ENCODE results near the gene ELMO3.

ELMO3 gene

DNA sequence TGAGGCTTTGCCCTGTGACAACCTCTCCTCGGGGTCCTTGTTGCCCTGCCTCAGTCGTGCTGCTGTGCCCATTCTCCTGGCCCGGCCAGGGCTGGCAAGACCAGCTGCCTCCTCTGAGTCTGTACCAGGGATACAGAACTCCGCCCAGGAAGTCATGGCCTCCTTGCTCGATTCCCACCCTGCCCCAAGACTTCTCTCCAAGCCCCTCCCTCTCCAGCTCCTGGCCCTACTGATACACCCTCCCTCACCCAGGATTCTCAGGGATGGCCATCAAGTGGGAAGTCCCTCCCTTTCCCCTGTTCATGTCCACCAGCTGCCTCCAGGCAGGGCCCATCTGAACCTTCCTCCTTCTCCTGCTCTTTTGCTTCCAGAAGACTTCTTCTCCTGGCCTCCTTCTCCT lies 16.8 kb downstream of the ELMO3 start:
- DNase-seq (ENCODE audit: low read depth, low spot score), result no peak

DNA sequence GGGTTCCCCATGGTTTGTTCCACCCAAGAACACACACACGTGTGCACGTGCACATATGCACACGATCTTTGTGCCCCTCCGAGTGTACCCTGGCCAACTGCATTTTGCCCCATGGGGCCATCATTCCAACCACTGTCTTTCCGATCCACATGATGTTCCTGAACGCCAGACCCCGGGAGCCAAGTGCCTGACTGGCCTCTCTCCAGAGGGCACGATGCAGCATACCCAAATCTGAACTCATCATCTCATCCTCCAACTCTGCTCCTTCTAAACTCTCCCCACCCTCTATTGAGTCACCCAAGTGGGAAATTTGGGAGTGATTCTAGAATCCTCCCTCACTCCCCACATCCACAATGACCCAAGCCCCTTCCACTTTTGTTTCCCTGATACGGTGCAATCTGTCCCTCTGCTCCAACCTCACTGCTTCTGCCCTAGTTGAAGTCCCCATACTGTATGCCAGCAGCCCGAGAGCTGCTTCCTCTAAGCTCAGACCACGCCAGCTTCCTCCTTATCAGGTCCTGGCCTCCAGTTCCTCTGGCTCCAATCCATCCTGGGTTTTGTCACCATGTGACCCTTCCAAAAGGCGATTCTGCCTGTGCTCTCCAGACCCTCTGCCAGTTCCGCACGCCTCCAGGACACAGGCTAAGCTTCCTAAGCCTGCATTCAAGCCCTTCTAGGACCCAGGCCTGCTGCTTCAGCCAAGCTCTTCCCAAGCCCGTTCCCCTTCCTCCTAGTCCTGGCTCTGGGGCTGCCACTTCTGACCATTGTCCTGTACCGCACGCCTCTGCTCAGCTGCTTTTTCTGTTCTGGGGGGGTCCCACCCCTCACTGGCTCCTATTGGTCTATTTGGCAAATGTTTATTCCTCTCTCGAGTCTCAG lies 17.9 kb downstream of the ELMO3 start:
- no peak for DNase-seq (ENCODE audit: low read depth, low spot score)

DNA sequence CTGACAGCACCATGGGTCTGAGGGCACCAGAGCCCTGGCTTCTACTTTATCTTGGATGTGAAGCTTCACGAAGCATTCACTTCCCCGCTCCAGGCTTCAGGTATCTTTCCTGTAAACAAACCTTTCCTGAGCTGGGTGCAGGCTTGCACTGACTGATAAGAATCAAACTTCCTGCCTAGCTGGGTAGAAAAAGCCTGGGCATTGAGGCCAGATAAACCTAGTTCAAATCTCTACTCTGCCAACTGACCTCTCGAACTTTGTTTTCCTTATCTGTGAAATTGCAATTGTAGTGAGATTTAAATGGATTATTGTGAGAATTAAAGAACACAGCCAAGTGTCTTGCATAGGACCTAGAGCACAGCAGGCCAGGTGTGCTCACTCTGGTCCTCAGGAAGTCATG lies 25.1 kb downstream of the ELMO3 start:
- no peak for DNase-seq (ENCODE audit: low read depth, low spot score)

DNA sequence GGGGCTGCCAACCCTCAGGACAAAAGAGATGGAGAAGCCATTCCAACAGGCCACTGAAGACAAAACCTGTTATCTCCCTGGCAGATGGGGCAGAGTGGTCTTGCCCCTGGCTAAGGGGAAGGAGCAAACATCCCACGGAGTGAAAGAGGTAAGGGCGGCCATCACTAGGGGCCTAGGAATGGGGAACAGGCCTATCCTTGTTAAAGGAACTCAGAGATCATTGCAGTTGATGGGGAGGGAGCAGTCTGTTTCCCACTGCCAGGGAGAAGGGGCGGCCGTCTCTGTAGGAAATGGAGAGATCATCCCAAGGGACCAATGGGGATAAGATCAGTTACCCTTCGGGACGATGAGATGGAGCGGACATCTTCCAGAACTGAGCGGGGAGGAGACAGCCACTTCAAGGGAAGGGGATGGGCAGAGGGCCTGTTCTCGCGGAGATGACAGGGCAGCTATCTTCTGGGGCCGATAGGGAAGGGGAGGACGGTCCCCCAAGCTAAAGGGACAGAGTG lies 27.4 kb downstream of the ELMO3 start:
- no peak for DNase-seq (ENCODE audit: low read depth, low spot score)

DNA sequence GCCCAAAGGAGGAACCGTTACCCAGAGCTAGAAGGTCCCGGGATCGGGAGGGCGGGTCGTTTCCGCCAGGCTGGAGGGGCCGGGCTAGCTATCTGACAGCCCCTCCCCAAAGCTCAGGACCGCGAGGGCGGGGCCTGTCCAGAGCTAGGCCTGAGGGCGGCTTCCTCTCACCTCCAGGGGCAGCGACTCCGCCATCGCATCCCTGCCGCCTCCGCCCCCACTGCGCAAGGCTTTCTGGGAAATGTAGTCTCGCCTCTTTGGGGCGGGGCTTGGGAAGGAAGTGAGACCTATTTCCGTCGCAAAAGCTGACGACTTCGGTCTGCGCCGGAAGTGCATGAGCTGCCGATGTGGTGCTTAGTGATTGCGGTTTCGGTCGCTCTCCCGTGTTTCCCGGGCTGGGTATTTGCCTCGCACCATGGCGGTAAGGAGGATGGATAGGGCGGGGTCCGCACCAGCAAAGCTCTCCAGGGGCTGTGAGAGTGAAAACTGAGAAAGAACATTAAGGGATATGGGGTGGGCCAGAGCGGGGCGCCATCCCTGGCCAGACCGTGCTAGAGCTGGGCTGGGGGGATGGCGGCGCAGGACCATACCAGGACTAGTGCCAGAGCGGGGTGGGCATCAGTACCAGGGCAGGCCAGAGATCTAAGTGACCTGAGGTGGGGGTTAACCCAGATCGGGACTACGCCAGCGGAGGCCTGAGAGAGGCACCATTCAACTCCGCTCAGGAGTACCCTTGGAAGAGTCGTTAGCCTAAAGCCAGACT lies 28.1 kb downstream of the ELMO3 start, which contains the start of gene TMEM208:
Gene TMEM208, plus strand, starts transcription at position 327 of the 763 bp plus-strand sequence. Its CDS starts 89 bp downstream, at position 416.
- peak; percentile 100 for DNase-seq (ENCODE audit: low read depth, low spot score)

DNA sequence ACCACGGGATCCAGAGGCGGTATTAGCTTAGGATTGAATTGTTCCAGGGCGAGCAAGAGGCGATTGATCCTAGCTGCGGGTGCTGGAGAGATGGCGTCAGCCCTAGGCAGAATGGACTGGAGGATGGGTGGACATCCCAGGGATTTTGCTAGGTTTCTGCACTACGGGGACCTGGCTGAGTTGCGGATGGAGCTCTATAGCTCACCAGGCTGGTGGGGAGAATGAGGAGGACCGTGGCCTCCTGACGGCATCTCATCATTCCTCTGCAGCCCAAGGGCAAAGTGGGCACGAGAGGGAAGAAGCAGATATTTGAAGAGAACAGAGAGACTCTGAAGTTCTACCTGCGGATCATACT lies 28.6 kb downstream of the ELMO3 start:
- DNase-seq (ENCODE audit: low read depth, low spot score), result no peak

DNA sequence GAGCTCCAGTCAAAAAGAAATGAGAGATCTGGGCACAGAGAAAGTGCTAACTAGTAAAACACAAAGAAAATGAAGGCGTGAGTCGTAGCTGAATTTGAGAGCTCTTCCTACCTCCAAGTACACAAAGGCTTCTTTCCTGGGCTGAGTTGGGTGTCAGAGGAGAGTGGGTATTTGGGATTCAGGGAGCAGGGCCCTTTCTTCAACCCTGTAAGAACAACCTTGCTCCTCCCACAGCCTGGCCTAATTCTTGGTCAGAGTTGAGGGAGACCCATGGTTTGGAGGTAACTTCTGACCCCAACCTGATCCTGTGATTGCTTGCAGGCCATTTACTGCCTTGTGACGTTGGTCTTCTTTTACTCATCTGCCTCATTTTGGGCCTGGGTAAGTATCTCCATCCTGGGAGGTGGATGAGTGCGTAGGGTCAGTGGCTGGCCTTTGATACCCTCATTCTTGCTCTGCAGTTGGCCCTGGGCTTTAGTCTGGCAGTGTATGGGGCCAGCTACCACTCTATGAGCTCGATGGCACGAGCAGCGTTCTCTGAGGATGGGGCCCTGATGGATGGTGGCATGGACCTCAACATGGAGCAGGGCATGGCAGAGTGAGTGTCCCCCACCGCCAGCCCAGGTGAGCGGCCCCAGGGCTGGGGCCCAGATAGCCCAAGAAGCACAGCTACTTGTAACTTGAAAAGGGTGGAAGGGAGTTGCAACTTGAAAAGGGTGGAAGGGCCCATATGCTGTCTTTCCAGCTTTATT lies 29.3 kb downstream of the ELMO3 start:
- no peak for DNase-seq (ENCODE audit: low read depth, low spot score)

DNA sequence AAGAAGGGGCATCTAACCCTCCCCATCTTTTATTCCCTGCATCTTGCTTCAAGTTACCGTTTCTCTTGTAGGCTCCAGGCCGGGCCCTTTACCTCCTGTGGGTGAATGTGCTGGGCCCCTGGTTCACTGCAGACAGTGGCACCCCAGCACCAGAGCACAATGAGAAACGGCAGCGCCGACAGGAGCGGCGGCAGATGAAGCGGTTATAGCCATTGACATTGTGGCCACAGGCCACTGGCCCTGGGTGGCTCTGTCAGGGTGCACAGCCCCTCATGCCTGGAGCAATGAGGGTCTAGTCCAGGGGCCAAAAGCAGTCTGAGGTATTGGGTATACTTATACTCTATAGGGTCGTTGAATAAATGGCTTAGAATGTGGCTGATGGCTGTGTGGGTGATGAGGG lies 30.0 kb downstream of the ELMO3 start:
- DNase-seq (ENCODE audit: low read depth, low spot score), result no peak

DNA sequence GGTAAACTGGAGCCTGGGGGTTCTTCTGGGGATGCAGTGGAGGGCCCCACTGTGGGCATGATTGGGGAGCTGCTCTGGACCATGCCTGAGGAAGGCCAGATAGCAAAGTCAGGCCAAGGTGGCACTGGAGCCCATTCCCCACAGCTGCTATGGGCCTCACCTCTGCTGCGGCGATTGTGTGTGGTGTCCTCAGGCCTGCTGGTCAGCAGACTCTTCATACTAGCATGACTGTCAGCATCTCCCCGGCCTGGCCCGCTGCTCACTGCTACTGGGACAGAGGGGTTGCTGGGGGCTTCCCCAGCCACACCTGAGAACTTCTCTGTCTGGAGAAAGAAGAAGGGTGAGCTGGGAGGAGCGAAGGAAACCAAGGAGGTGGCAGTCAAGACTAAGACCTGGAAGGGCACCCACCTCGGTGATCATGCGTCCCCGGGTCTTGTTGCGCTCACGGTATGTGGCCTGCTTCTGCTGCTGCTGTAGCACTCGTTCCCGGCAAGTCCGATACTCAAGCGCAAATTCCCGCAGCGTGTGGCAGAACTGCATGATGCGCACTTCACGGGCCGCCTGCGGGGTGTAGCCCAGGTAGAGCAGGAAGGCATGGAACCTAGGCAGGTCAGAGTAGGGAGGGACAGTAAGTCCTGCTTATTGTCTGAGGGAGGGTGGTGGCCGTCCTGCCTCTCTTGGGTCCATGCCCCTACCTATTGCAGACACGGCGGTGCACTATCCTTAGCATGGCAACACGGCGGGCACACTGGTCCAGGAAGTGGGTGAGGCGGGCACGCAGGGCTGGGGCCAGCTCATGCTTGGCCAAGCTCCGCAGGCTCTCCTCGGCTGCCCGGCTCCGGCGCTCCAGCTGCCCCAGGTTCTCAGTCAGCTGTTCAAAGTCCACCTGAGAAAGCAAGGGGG lies 31.2 kb downstream of the ELMO3 start:
- DNase-seq (ENCODE audit: low read depth, low spot score), result no peak

DNA sequence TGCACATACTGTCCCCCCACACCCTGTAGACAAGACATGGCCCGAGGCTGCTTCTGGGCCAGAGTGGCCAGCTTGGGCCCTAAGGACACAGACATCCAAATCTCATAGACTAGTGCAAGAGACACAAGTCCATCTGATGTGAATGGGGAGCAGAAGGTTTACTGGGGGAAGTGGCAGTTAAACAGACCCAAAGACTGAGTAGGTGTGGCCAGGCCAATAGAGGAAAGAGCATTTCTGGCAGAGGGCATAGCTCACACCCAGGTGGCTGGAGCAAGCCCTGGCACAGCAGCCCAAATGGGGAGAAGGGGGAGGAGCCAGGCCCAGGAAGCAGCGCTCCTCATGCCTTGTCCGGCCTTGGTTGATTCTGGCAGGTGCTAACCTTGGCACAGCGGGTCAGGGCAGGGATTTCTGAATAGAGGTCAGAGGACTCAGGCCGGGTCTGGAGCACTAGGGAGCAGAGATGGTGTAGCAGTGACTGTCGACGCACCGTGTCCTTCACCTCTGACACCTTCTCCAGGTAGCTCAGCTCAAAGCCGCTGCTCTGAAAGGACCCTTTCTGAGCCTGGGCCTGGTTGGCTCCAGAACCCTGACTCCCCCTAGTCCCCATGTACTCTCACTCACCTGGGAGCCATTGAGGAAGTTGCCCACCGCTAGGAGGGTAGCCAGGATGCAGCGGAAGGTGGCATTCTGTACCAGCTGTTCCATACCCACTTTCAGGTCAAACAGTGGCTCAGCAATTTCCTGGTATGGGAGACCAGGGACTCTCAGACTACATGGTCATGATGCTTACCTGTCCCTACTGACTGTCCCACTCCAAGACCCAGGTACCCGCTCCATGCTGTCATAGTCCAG lies 32.1 kb downstream of the ELMO3 start:
- no peak for DNase-seq (ENCODE audit: low read depth, low spot score)

DNA sequence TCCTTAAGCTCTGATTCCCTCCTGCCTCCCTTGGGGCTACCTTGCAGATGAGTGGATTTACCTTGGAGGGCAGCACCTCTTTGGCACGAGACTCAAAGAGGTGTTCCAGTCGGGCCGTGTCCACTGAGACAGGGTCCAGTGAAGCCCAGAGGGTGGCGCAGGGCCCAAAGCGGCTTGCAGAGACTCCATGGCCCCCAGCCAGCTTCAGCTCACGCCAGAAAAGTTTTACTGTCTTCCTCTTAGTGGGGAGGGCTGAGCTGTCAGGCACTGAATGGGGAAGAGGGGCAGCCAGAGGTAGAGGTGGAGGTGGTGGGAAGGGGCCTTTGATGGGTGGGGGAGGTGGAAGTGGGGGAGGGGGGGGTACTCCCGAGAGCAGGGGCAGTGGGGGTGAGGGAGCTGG lies 34.7 kb downstream of the ELMO3 start:
- no peak for DNase-seq (ENCODE audit: low read depth, low spot score)

DNA sequence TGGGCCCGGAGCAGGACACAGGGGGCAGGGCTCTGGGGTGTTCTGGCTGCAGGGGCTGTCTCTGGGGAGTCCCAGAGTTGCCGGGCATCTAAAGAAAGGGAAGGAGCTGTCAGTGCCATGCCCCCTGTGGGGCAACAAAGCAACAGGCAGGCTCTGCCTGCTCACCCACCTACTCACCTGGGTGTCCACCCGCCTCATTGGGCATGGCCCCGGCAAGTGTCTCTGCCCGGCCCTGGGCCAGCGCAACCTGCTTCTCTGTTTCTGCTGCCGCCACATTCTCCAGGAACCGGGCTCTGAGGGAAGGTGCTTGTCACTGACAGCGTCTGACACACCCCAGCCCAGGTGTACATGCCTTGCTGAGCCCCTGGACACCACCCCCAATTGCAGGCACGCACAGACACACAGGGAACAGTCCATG lies 35.3 kb downstream of the ELMO3 start:
- DNase-seq (ENCODE audit: low read depth, low spot score), result no peak

DNA sequence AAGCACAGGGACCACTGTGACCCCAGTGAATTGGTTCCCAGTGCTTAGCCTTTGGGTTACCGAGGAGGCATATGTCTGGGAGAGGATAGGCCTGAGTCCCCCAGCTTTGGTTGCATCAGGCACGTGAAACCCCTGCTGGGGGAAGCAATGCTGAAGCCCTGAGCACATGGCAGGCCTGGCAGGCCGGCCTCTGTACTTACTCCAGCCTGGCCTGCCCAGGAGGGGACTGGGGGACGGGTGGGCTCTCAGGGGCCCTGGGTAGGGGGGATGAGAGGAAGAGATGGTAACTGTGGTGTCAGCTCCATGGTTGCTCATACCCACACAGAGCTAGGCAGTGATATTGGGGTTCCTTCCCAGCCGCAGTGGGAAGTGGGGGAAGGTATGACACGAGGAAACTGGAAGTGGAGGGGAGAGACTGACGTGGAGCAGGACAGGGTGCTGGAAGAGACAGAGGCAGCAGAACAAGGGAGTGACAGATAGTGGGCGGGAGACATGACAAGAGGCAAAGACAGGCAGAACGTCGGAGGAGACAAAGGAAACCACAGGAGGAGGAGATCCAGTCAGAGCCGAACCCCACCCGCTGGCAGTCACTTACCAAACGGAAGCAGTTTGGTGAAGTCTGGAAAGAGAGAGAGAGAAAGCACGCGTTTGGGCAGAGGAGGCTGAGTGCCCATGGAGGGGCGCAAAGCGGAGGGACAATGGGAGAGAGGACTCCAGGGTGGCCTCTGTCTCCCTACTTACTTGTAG lies 37.1 kb downstream of the ELMO3 start:
- no peak for DNase-seq (ENCODE audit: low read depth, low spot score)

DNA sequence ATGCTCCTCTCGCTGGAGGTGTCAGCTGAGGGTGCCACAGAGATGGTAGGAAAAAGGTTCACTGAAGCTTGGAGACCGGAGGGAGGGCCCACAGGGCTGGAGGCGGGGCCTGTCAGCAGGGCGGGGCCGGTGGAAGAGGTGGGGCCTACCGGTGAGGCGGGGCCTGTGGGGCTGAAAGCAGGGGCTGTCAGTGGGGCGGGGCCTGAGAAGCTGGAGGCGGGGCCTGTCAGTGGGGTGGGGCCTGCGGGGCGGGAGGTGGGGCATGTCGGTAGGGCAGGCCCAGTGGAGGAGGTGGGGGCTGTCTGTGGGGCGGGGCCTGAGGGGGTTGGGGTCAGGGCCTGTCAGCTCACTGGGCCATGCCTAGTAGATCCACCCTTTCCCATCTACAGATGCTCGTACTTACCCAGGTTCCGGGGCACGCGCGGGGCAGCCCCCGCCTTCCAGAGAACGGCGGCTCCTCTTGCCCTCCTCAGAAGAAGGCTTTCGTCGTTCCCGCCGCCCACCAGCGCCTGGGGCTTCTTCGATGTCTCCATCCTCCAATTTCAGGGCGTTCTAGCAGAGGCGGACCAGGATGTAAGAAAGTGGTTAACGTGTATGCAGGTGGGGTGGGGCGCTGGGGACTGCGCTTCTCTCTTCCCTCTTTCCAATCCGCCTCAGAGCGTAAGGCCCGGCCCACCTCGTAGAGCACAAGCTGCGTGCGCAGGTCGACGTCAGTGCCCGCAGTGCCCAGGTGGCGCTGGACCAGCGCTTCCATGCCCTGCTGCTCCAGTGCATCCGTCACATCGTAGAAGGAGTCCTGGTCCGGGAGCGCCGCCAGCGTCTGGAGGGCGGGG lies 37.8 kb downstream of the ELMO3 start:
- DNase-seq (ENCODE audit: low read depth, low spot score), result peak; percentile 55

DNA sequence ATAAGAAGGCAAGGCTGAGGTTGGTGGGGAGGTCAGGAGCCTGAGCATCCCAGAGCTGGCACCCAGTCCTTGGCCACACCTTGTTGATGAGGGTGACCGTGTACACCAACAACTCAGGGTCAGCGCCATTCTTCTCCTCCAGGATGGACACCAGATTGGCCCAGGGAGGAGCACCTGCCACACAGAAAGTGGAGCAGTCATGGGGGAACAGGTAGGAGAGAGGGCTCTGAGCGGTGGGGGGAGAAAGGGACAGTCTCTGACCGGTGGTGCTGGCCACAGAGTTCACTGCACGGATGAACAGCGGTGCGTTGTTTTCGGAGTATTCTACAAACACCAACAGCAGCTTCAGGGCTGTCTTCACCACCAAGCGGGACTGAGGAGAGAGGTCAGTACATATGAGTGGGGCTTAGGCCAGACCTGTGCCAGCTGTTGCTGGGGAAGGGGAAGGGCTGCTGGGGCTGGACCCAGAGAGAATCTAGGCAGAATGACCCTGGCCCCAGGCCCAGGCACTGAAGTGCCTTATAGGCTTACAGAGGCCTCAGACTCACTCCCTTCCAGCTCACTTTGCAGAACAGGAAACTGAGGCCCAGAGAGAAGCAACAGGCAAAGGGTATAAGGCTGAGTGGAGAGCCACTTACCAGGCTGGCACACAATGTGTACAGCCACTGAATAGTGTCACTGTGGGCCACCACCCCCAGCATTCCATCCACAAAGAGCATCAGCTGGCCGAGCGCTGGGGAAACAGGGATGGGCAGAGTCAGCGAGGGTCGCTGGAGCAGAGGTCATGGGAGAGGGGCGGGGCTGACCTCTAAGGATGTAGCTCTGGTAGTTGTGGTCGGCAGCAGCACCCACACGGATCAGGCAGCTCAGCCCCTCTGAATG lies 38.7 kb downstream of the ELMO3 start:
- no peak for DNase-seq (ENCODE audit: low read depth, low spot score)

DNA sequence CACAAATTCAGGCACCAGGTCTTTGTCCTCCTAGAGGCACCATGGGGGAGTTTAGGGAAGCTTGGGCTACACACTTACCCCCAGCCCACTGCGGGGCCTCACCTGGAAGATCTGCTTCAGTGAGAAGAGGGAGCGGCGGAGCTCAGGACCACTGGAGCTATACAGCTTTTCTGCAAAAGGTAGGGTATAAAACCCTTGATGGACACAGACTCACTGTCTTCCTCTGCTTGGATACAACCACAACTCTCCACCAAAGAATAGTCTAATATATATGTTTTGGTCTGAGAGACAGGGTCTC lies 39.3 kb downstream of the ELMO3 start:
- no peak for DNase-seq (ENCODE audit: low read depth, low spot score)

DNA sequence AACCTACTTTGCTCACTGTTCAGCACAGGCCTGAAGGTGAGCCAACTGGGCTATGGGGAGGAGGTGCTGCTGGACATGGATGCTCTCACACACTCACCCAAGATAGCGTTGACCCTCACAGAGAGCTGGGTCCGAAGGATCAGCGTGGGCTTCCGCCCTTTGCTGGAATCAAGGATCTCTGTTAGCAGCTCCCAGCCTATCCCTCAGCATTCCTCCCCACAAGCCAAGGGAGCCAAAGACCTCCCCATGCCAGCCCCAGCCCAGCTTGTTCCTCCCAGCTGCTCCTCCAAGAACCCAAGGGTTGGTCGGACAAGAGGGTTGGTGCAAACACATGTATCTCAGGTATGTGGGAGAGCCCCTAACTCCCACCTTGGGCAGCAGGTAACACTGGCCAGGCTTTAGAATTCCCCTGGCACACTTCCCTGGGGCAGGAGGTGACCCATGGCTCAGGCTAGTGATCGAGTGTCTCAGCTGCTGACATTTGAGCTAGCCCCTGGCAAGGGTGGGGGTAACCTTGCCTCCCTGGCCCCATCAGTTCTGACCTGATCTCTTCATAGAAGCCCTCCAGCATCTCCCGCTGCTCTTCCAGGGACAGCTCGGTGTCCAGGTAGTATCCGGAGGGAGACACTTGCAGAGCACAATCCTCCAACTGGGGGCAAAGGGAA lies 40.0 kb downstream of the ELMO3 start:
- no peak for DNase-seq (ENCODE audit: low read depth, low spot score)
